Kidney tubule cell (primary cell): Measurements from ENCODE around the gene ZNF343.

ENCODE experiments used
- DNase-seq: peaks from one replicate; pipeline ENCODE4 v3.0.0-alpha.2; 2018; ENCODE audit warnings: low spot score

The ZNF343 gene

DNA sequence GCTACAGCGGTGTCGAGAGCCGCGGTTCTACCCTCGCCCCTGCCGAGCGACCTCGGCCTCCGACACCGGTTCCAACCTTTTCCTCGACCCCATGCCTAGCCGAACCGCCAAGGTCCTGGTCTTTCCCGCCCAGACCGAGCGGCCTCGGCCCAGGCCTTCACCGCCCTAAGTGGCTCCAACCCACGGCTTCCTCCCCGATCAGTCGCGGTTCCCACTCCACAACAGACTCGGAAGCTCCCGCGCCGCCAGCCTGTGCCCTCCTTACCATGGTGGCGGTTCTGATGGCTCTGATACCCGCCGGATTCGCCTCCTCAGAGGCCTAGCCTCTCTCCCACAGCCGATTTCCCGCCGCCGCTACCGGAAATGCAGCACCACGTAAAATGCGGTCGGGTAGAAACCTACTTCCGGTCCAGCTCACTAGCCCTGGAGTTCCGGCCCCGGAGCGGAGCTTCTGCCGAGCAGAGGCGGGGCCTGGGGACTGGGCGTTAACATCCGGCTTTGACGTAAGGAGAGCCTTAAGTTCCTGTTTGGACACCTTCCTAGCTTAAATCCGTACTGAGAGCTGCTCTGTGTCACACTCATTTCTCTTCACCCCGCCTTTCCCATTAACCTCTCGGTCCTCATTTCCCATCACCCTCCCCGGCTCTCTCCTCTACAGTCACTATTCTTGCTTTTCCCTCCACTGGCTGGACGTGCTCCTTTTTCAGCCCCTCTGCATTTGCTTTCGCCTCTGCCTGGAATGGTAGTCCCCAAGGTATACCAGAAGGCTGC is 38.1 kb downstream of the ZNF343 start, which contains the start of gene SNRPB:
TSS of gene SNRPB (minus strand) at position 367 of the 771 bp plus-strand sequence. CDS start at position 268, 99 bp downstream.
- DNase-seq, result peak; percentile 99

DNA sequence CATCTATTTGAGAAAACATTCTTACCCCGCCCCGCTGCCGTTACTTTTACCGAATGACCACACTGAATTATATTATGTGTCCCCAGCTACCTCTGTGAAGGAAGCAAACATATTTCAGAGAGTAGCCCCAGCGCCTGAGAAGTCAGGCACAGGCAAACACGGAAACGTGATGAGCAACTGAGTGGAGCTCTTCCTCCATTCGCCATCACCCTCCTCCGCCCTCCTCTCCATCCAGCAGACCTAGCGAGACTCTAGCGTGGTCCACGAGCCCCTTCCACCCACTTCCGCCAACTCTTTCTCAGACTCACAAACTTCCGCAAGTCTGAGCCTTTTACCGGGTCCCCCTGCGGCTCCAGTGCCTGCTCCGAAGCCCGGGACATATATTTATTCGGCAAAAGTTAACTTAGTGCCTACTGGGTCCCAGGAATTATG is 38.7 kb downstream of the ZNF343 start:
- DNase-seq, result peak; percentile 62

DNA sequence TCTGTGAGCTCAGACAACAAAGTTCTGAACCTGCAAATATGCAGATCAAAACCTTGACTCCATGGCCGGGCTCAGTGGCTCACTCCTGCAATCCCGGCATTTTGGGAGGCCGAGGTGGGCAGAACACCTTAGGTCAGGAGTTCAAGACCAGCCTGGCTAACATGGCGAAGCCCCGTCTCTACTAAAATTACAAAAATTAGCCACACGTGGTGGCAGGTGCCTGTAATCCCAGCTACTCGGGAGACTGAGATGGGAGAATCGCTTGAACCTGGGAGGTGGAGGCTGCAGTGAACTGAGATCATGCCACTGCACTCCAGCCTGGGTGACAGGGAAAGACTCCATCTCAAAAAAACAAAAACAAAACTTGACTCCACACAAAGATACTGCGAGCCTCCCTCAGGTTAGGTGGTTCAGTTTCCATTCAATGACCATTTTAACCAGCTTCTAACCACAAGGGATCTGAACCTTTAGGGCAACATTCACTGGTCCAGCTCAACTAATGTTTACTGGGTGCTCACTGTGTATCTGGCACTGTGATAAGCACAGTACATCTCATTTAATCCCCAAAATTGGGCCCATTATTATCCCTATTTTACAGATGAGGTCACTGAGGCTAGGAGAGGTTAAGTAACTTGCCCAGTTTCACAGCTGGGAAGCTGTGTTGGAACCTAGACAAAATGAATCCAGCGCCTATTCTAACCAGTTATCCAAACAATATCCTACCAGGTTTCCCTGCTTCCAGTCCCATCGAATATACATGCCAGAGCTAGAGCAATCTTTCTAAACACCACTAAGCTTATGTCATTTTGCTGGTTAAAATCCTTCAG is 39.9 kb downstream of the ZNF343 start:
- no peak for DNase-seq

DNA sequence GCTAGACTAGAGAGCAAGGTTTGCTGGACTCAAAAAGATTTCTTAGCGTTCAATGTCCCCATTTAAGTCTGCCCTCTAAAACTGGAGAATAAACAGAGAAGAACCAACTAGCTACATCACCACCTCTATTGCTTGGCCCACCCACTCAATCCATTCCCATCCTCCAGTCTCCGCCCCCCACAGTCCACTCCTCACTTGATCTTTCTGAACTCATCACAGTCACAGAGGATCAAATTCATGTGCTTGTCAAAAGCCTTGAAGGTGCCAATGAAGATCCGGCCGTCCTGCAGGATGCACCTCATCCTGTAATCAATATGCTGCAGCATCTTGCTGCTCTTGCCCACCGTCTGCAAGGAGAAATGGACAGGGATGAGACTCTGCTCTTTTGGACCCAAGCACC is 41.3 kb downstream of the ZNF343 start:
- DNase-seq, result no peak

DNA sequence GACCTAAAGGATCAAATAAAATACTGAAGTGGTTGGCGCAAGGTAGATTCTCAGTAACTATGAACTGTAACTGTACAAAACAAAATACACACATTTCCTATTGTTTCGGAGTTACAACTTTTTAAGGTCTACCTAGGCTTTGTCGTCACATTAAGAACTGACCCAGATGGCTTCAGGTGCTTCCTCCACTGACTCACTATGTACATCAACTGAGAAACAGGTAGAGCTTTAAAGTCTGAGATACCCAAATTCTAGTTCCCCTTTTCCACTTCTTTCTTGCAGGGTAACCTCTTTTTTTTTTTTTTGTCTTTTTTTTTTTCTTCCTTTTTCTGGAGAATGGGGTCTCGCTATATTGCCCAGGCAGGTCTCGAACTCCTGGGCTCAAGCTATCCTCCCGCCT is 43.6 kb downstream of the ZNF343 start:
- DNase-seq, result no peak

DNA sequence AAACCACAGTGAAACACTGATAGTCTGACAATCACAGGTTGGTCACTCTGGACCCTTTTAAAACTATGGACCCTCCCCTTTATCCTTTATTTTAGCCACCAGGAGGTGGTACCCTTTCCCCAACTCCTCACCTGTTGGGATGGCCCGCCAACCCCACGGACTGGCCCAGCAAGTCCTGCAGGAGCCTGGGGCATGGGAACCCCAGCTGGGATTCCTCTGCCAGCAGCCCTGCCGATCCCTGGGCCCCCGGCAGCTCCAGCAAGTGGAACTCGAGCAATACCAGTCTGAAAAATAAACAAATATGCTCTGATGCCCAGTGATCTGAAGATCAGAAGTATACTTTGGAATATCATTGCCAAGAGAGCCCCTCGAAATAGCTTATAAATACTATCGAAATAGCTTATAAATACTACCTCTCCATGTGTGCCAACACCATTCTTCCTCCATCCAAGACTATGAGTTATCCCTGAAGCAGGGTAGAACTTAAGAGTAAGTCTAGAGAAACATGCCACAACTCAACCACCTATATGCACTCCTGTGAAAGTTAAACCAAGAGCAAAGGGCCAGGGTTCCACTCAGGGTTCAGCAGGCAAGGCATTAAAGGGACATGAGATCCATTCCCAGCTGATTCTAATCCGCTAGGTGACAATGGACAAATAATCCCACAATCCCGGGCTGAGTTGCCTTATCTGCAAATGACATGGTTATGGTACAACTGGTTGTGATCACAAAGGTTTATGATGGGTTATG is 44.9 kb downstream of the ZNF343 start:
- DNase-seq, result no peak

DNA sequence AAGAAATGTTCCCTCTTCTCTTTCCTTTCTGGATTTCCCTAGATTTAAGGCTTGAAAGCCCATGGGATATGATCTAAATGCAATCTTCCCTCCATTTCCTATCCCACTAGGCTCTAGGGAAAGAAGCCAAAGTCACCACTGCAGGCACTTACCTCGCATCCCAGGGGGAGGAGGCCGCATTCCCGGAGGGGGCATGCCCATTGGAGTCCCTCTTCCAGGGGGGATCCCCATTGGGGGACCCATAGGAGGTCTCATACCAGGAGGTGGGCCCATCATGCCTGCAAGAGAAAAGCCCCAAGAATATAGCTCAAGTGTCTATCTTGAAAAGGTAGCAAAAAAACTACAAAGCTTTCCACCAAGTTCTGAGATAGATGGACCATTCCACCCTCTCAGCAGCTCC is 46.2 kb downstream of the ZNF343 start:
- DNase-seq, result no peak

DNA sequence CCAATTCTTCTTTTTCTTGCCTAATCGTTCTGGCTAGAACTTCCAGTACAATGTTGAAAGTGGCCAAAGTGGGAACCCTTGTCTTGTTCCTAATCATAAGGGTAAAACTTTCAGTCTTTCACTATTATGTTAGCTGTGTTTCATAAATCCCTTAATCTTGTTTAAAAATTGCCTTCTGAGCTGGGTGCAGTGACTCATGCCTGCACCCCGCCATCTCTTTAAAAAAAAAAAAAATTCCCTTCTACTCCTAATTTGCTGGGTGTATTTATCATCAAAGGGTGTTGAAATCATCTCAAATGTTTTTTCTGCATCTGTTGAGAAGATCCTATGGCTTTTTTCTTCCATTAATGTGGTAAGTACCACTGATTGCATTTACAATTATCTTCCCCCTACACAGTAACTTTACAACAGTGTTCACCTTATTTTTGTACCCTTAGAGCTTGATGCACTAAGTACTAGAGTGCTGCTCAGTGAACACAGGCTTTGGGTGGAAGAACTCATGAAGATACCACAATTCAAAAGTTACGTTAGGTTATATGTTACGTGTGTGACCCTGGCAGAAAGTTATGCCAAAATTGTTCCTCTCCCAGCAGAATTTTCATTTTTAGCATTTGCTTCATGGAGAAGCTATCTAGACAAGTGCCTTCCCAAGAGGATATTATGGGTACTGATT is 47.8 kb downstream of the ZNF343 start:
- DNase-seq, result no peak

DNA sequence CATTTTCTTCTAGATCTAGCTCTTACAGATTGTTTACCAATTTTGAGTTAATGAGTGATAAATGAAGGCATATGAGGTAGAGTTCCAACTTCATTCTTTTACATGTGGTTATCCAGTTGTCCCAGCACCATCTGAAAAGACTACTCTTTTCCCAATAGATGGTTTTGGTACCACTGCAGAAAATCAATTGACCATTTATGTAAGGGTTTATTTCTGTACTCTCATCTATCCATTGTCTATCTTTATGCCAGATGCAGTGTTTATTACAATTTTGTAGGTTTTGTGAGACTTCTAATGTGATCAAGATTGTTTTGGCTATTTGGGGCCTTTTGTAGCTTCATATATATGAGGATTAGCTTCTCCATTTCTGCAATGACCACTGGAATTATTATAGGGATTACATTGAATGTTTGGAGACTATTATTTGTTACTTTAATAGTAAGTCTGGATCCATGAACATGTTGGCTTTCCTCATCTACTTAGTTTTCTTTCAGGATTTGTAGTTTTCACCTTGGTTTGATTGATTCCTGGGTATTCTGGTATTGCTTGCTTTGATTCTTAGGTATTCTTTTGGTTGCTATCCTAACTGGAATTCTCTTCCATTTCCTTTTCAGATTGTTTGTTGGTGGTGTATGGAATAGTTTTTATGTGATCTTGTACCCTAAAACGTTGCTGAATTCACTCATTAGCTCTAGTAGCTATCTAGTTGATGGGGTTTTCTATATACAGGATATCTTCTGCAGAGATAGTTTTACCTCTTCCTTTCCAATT is 48.5 kb downstream of the ZNF343 start:
- no peak for DNase-seq

DNA sequence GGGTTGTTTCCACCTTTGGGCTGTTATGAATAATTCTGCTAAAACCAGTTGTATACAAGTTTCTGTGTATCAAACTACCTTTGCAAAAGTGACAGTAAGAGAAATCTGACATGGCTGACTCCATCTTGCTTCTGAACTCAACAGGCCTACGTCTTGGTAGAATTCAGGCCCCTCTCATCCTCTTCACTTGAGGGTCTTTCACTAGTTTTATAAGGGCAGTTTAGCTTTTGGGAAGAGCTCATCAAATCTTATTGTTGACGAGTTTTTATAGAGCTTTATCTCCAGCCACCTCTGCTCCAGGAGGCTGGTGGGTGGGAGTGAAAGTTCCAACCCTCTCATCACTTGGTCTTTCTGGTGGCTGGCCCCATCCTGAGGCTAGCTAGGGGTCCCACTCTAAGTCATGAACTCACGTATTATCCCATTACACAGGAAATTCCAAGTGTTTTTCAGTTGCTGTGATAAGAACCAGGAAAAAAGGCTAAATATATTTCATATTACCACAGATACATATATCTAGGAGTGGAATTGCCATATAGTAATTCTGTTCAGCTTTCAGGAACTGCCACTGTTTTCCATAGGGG is 49.7 kb downstream of the ZNF343 start:
- DNase-seq, result no peak

DNA sequence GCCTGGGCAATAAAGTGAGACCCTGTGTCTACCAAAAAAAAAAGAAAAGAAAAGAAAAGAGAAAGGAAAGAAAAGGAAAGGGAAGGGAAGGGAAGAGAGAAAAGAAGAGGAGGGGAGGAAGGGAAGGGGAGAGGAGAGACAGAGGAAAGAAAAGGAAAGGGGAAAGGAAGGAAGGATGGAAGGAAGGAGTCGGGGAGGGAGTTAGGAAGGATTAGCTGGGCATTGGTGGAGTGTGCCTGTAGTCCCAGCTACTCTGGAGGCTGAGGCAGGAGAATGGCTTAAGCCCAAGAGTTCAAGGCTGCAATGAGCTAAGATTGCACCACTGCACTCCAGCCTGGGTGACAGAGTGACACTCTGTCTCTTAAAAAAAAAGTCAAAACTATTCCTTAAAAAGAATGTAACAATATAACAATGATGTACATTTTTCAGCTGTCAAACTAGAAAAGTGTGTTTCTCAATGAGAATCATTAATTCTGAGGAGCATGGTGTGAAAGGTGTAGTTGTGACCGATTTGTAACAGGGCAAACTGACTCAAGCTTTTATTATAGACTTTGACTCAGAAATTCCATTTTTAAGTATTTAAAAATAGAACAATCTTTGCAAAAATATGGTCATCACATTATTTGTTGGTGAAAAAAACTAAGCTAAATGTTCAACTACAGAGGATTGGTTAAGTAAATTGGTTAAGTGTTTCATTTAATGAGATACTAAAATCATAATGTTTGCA is 52.8 kb downstream of the ZNF343 start:
- DNase-seq, result no peak

DNA sequence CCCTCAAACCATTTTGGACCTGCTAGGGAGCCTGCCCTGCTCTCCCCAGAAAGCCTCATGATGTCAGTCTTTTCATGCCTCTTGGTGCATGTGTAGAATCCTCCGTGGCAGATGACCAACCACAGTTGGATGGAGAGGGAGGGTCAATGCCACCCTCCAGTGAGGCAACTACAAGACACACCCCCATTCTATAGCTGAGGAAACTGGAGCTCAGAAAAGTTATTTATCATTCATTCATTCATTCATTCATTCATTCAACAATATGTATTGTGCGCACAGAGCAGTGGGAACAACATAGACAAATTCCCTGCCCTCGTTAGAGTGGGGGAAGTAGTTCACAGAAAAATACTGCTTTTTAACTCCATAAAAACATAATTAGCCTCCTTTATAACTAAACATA is 54.9 kb downstream of the ZNF343 start:
- DNase-seq, result no peak

DNA sequence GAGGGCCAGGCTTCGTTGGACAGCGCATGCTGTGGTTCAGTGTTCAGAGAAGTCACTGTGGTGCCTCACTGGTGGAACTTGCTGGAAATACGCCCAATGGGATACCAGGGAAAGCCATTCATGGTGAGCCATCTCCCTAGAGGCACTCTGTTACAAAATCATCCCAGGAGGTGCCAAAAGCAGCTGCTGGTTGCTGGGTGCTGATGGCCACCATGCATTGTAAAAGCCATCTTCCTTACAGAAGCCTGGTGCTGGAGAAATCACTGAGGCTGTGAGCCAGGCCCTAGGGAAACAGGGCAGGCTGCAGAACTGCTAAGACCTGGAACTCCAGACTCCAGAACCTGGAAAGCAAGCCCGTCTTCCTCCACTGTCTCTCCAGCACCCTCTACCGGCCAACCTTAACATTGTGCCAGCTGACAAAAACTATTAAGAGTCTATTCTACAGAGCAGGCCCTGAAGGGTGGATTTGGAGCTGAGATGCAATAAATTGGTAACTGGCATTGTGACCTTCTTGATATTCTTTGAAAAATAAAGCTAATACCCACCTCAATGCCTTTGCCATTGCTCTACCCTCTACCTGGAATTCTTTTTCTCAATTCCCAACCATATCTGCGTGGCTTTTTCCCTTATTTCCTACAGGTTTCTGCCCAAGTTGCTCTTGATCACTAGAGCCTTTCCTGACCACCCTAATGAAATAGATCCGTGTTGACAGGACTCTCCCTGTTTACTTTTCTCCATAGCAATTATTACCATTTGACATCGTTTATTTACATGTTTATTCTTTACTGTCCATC is 56.6 kb downstream of the ZNF343 start:
- peak; percentile 59 for DNase-seq

DNA sequence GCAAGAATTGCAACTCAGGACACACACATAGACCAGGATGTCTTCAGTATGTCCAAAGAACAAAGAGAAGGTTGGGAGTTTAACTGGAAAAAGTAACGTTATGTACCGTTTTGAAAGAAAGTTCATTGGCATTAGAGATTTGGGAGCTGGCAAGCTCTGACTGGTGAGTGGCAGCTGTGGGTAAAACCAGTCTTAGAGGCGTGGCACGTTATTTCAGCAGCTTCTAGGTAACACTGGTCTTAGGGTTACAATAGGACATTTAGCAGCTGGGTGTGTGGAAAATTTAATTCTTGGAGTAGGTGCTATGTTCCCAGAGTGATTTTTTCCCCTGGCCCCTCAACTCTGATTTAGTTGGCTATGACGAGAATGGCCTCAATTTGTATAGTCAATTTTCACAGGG is 57.3 kb downstream of the ZNF343 start:
- no peak for DNase-seq

DNA sequence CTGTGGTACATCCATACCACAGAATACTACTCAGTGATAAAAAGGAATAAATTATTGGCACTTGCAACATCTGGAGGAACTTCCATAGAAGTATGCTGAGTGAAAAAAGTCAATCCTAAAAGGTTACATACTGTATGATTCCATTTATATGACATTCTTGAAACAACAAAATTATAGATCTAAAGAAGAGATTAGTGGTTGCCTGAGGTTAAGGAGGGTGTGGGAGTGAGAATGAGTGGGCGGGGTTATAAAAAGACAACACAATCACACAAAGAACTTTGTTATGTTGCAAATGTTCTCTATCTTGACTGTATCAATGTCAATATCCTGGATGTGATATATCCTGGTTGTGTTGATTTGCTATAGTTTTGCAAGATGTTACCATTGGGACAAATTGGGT is 59.3 kb downstream of the ZNF343 start:
- no peak for DNase-seq

DNA sequence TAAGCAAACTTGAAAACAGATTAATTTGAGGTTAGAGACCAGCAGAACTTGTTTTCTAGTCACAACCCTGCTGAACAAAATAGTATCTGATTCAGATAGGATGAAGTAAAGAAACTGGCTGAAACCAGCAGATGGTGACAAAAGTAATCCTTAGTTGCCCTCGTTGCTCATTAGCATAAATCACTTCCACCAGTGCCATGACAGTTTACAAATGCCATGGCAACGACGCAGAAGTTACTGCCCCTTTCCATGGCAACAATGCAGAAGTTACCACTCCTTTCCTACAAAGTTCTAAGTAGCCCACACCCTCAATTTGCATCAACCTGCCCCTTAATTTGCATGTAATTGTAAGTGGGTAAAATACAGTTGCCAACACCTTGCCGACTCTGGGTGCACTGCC is 61.9 kb downstream of the ZNF343 start:
- no peak for DNase-seq
